Panc1 (cell line): ENCODE data around the gene PLEKHA8. TPM values are rescaled to one million over a fixed set of nuclear protein-coding genes. Genes with fewer than 3 reads are reported as not detected.

Experiments used
- ATAC-seq: fragments of 200-7000 bp; cut with Tn5 transposase; 2 replicates; pipeline ENCODE4 v1.9.1; 2020; ENCODE audit warnings: mild to moderate bottlenecking, moderate library complexity
- BruUV-seq: library from RNA; stranded (reverse); fragments of 400-500 nt; replicated peaks from 2 replicates; lab custom pipeline; 2021; lab: Mats Ljungman, UMichigan
- CTCF ChIA-PET: fragments of 300-600 bp; sonication (Branson Sonifier 250); formaldehyde crosslinking; loops from one replicate; lab custom pipeline; 2022; ENCODE audit warnings: antibody characterized with exemption; lab: Charles Lee
- POLR2A ChIA-PET: fragments of 300-600 bp; sonication (Branson Sonifier 250); formaldehyde crosslinking; loops from one replicate; lab custom pipeline; 2022; ENCODE audit warnings: antibody characterized with exemption; lab: Charles Lee
- DNase-seq: peaks from one replicate; pipeline ENCODE4 v3.0.0-alpha.2; 2010; ENCODE audit warnings: low read depth, low spot score
- H3K27ac ChIP-seq: 2 replicates; pipeline ENCODE4 v1.5.1; 2011; ENCODE audit warnings: mild to moderate bottlenecking, low read length, inconsistent platforms
- H3K27me3 ChIP-seq: fragments of 200-500 bp; sonication (Bioruptor generic); 2 replicates; pipeline ENCODE4 v1.6.0; 2014; ENCODE audit warnings: low read length, inconsistent platforms; ENCODE audit not compliant: control insufficient read depth, insufficient read depth
- H3K36me3 ChIP-seq: fragments of 200-500 bp; sonication (Bioruptor generic); 2 replicates; pipeline ENCODE4 v1.5.1; 2014; ENCODE audit warnings: inconsistent platforms, mild to moderate bottlenecking, low read length, moderate library complexity; ENCODE audit not compliant: control insufficient read depth, insufficient read depth
- H3K4me1 ChIP-seq: 2 replicates; pipeline ENCODE4 v1.5.1; 2011; ENCODE audit warnings: inconsistent platforms, mild to moderate bottlenecking, low read length, moderate library complexity; ENCODE audit not compliant: control insufficient read depth, insufficient read depth
- H3K4me3 ChIP-seq, 2 experiments: 2 replicates each; pipeline ENCODE4 v1.5.1; 2011 to 2012; ENCODE audit warnings: low read depth in 2 of 2, low read length in 2 of 2, mild to moderate bottlenecking in 2 of 2, inconsistent platforms in 1 of 2, moderate library complexity in 1 of 2
- H3K9me3 ChIP-seq: fragments of 200-500 bp; sonication (Bioruptor generic); 2 replicates; pipeline ENCODE4 v1.5.1; 2014; ENCODE audit warnings: low read depth, mild to moderate bottlenecking, inconsistent platforms, low read length, moderate library complexity; ENCODE audit not compliant: control insufficient read depth, insufficient read depth
- CTCF ChIP-seq: fragments of 450-650 bp; IDR thresholded peaks from 2 replicates; pipeline ENCODE4 v1.5.1; 2017; ENCODE audit warnings: mild to moderate bottlenecking
- POLR2AphosphoS5 ChIP-seq: IDR thresholded peaks from 2 replicates; pipeline ENCODE4 v1.6.1; 2012; ENCODE audit warnings: mild to moderate bottlenecking, low read depth, low read length, moderate library complexity
- REST ChIP-seq, 2 experiments: IDR thresholded peaks; 2 replicates each; pipeline ENCODE4 v1.6.1; 2011 to 2012; ENCODE audit warnings: low read depth in 2 of 2, control low read depth in 1 of 2, low read length in 1 of 2, mild to moderate bottlenecking in 1 of 2, moderate library complexity in 1 of 2; ENCODE audit not compliant: insufficient read depth in 1 of 2
- SIN3A ChIP-seq: IDR thresholded peaks from 2 replicates; pipeline ENCODE4 v1.6.1; 2012; ENCODE audit warnings: low read depth, mild to moderate bottlenecking, low read length, moderate library complexity, borderline replicate concordance; ENCODE audit not compliant: insufficient read depth
- TCF7L2 ChIP-seq: IDR thresholded peaks from 2 replicates; pipeline ENCODE4 v1.6.1; 2011; ENCODE audit warnings: mild to moderate bottlenecking, low read depth, low read length, inconsistent platforms
- in situ Hi-C: cut with HindIII; loops from 2 replicates; pipeline ENCODE4 v1.10.0; 2016; ENCODE audit warnings: low sequenced_read_pairs, low pct_unique_long_range_greater_than_20kb
- intact Hi-C: fragments of 100-400 bp; cut with micrococcal nuclease; formaldehyde crosslinking; loops from one replicate; pipeline ENCODE4 v1.10.0; 2022; ENCODE audit not compliant: unreplicated experiment
- total RNA-seq: library from RNA; stranded (reverse); gene quantifications from one replicate; pipeline ENCODE4 v1.2.1, GENCODE V29; 2021; ENCODE audit not compliant: unreplicated experiment

PLEKHA8 gene
- total RNA-seq, 1 experiment from 2014 or later: 20.7 TPM

- Histone ChIP-seq H3K36me3 (no peaks in the 10 kb centered on the region), H3K4me1 (no peaks in the 10 kb centered on the region), H3K27ac (no peak overlapping the region), H3K9me3 (no peaks in the 10 kb centered on the region), H3K27me3 (peaks cover 5% of the 10 kb centered on the region; the same call in 1 of the 2 replicates), H3K4me3 (no peak overlapping the region; a peak in 1 of 4 replicates)
- DNase-seq (no peak), ATAC-seq (no peak)
- intact Hi-C loops: no loop called here
- in situ Hi-C loops: no loop called here
- BruUV-seq: no TSS peak
- POLR2A ChIA-PET: no interaction called here
- TF ChIP-seq REST (IDR thresholded peaks at IDR 0.05; ENCODE audit: insufficient read depth in 1 of 2, low read depth in 2 of 2, low read length in 1 of 2): no peak
- no peak for TF ChIP-seq CTCF
- TF ChIP-seq TCF7L2: no peak
- CTCF ChIA-PET: no interaction called here
These were observed 108.7 kb downstream of the PLEKHA8 start for GRCh38 chr7:30136743-30137485.

- ChIA-PET POLR2A (no interaction called here), CTCF (no interaction called here)
- Histone ChIP-seq H3K4me3 (no peak overlapping the region), H3K27ac (no peak overlapping the region), H3K27me3 (no peaks in the 10 kb centered on the region; the same call in 1 of the 2 replicates), H3K4me1 (no peaks in the 10 kb centered on the region; the same call in 1 of the 2 replicates), H3K36me3 (no peaks in the 10 kb centered on the region), H3K9me3 (no peaks in the 10 kb centered on the region)
- DNase-seq: no peak
- no TSS peak for BruUV-seq
- ATAC-seq: no peak
- in situ Hi-C loops: no loop called here
- TF ChIP-seq SIN3A (no peak), POLR2AphosphoS5 (no peak), CTCF (no peak), TCF7L2 (no peak), REST (IDR thresholded peaks at IDR 0.05; ENCODE audit: insufficient read depth in 1 of 2, low read depth in 2 of 2, low read length in 1 of 2) (no peak)
- intact Hi-C loops: no loop called here
These were observed 111.7 kb downstream of the PLEKHA8 start for GRCh38 chr7:30139836-30140384.
